Panc1 (cell line): ENCODE results near the gene GRHL3.

ENCODE experiments used
- CTCF ChIP-seq: fragments of 450-650 bp; IDR thresholded peaks from 2 replicates; pipeline ENCODE4 v1.5.1; 2017; ENCODE audit warnings: mild to moderate bottlenecking
- POLR2AphosphoS5 ChIP-seq: IDR thresholded peaks from 2 replicates; pipeline ENCODE4 v1.6.1; 2012; ENCODE audit warnings: mild to moderate bottlenecking, low read depth, low read length, moderate library complexity

- no peak for TF ChIP-seq CTCF
- no peak for TF ChIP-seq POLR2AphosphoS5
These were observed 42.7 kb downstream of the GRHL3 start for GRCh38 chr1:24361811-24362210.
